Measurements from ENCODE around the gene UGT1A10.
"Not testable (repeated sequence)": the region's sequence is repeated elsewhere in the genome, so short reads cannot be mapped to it uniquely, and the experiment has no call there.

Gene UGT1A10

DNA sequence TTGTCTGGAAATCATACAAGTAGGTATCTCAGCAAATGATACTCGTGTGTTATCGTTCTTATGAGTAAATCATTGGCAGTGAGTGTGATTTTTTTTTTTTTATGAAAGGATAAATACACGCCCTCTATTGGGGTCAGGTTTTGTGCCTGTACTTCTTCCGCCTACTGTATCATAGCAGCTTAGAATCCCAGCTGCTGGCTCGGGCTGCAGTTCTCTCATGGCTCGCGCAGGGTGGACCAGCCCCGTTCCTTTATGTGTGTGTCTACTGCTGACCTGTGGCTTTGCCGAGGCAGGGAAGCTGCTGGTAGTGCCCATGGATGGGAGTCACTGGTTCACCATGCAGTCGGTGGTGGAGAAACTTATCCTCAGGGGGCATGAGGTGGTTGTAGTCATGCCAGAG, at the start of gene UGT1A10:
UGT1A10 (plus strand) TSS at position 143 of the 400 bp plus-strand sequence; CDS start at position 218, 75 bp downstream.
- not testable (repeated sequence) for DNase-seq (ENCODE audit: low spot score)

DNA sequence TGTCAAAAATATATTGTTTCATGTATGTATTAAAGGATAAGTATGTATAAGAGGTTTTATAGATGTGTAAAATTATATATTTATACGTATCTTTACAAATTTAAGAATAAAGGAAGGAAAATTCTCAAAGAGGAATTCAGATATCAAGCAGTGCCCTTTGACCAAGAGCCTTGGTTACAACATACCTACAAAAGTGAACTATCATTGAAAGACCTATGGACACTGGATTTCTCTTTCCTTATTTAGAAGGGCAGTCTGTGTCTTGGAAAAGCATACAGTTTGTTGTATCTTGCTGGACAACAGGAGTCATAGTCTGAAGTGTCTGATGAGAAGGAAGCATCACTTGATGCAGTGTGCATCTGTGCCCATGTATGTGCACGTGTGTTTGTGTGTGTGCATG, 47.8 kb upstream of the UGT1A10 start:
- no peak for DNase-seq (ENCODE audit: low spot score)

DNA sequence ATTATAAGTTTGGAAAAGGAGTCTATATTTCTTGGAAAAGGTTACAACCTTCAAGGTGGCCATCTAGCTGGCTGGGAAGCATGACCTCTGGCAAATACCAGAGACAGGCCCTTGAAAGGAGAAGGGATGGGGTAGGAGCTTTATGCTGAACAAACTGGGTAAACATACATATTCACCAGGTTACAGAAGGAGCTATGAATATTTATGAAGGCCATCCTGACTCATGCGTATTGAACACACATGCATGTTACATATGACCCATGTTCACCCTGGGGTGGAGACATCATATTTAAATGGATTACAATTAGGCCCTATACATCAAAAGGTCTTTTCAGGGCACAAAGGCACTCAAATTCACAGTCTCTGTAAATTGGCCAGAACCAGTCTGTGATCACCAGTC, 43.5 kb upstream of the UGT1A10 start:
- DNase-seq (ENCODE audit: low spot score): not testable (repeated sequence)

DNA sequence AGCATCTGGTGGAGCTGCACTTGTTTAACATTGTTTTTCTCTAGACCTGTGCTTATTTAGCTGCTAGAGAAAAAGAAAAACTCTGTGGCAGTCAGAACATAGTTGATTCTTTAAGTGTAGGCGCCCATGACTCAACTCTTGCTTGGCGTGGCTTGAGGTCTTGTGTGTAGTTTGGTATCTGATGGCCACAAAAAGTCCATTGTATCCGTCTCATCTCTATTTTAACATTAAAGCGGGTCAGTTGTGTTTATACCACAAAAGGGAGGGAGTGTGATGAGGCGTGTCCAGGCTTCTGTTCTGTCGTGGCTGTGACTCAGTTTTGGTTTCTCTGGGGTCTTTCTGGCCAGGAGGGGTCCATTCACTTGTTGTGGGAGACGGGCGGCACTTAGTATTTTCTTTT, 43.0 kb upstream of the UGT1A10 start:
- no peak for DNase-seq (ENCODE audit: low spot score)

DNA sequence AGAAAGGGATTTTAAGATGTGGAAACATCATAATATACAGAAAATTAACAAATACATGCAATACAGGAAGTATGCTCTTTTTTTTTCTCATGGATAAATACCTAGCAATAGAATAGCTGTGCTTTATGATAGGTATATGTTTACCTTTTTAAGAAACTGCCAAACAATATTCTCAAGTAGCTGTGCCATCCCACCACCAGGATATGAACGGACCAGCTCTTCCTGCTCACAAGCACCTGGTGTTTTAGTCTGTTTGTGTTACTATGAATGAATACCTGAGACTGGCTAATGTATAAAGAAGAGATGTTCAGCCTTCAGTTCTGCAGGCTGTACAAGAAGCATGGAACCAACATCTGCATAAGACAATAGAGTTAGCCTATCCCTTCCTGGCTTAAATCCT, 38.7 kb upstream of the UGT1A10 start:
- DNase-seq (ENCODE audit: low spot score): no peak

DNA sequence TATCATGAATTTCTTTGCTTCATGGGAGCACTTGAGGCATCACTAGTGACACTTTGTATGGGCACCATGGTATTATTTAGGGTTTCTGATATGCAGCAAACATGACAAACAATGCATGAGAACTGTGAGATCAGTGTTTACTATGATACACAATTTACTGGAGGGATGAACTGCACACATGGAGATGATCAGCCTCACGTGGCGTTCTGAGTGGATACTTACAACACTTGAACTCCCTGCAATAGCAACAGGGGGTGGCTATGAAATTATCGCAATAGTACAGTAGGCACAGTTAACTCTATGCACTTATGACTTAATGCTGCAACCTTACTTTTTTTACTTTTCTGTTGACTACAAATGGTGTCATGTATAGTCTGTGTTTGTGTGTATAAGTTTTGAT, 37.3 kb upstream of the UGT1A10 start:
- no peak for DNase-seq (ENCODE audit: low spot score)

DNA sequence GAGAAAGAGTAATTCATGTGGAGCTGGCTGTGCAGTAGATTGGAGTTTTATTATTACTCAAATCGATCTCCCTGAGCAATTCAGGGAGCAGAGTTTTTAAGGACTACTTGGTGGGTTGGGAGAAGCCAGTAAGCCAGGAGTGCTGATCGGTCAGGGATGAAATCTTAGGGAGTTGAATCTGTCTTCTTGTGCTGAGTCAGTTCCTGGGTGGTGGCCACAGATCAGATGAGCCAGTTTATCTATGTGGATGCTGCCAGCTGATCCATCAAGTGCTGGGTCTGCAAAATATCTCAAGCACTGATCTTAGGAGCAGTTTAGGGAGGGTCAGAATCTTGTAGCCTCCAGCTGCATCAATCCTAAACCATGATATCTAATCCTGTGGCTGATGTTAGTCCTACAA, 35.9 kb upstream of the UGT1A10 start:
- DNase-seq (ENCODE audit: low spot score): no peak

DNA sequence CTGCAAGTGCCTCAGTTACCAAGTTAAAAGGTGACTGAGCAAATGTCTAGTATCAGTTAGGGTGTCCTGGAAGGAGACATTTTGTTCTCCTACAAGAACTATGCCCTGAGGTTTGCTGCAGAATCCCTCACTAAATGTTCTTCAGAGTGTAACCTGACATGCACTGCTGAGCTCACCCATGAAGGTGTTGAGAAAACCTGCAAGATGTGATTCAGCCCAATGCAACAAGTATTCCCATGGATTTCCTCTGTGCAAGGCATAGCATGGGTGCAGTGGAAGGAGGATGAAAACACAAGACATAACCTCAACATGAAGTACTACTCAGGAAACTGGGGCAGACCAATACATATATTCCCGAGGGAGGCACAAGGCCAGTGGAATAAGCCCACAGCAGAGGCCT, 34.2 kb upstream of the UGT1A10 start:
- DNase-seq (ENCODE audit: low spot score): no peak

DNA sequence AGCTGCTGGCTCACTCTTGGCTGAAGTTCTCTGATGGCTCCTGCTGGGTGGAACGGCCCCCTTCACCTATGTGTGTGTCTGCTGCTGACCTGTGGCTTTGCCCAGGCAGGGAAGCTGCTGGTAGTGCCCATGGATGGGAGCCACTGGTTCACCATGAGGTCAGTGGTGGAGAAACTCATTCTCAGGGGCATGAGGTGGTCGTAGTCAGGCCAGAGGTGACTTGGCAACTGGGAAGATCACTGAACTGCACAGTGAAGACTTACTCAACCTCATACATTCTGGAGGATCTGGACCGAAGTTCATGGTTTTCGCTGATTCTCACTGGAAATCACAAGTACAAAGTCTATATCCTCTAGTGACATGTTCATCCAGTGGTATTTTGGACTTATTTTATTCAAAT, 32.7 kb upstream of the UGT1A10 start:
- DNase-seq (ENCODE audit: low spot score): no peak

DNA sequence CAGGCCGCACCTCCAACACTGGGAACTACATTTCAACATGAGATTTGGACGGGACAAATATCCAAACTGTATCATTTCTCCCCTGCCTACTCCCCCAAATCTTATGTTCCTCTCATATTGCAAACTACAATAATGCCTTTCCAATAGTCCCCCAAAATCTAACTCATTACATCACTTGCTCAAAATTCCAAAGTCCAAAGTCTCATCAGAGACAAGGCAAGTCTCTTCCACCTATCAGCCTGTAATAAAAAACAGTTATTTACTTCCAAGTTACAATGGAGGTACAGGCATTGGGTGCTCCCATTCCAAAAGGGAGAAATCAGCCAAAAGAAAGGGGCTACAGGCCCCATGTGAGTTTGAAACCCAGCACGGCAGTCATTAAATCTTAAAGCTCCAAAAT, 31.4 kb upstream of the UGT1A10 start:
- no peak for DNase-seq (ENCODE audit: low spot score)

DNA sequence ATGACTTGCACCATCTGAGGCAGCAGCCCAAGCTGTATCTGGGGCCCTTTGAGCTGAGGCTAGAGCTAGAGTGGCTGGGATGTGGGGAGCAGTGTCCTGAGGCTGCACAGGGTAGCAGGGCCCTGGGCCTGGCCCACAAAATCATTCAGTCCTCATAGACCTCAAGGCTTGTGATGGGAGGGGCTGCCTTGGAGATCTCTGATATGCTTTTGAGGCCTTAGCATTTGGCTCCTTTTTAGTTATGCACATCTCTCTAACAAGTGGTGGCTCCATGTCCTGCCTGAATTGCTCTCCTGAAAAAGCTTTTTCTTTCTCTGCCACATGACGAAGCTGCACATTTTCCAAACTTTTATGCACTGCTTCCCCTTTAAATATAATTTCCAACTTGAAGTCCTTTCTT, 30.6 kb upstream of the UGT1A10 start:
- DNase-seq (ENCODE audit: low spot score): no peak

DNA sequence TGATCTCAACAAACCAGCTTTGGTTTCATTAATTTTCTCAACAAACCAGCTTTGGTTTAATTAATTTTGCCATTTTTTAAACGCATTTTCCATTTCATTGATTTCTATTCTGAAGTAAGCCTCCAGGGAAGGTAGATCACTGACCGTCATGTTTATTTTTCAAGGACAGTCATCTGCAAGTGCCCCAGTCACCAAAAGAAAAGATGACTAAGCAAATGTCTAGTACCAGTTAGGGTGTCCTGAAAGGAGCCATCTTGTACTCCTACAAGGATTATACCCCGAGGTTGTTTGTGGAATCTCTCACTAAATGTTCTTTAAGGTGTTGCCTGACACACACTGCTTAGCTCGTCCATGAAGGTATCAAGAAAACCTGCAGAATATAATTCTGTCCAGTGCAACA, 25.0 kb upstream of the UGT1A10 start:
- DNase-seq (ENCODE audit: low spot score): no peak

DNA sequence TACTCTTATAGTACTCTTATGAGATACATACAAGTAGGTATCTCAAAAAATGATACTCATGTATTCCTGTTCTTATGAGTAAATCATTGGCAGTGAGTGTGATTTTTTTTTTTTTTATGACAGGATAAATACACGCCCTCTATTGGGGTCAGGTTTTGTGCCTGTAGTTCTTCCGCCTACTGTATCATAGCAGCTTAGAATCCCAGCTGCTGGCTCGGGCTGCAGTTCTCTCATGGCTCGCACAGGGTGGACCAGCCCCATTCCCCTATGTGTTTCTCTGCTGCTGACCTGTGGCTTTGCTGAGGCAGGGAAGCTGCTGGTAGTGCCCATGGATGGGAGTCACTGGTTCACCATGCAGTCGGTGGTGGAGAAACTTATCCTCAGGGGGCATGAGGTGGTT, 18.8 kb upstream of the UGT1A10 start, which contains the start of gene UGT1A8:
UGT1A8 (plus strand) TSS at position 158 of the 400 bp plus-strand sequence; CDS start at position 233, 75 bp downstream.
- not testable (repeated sequence) for DNase-seq (ENCODE audit: low spot score)

DNA sequence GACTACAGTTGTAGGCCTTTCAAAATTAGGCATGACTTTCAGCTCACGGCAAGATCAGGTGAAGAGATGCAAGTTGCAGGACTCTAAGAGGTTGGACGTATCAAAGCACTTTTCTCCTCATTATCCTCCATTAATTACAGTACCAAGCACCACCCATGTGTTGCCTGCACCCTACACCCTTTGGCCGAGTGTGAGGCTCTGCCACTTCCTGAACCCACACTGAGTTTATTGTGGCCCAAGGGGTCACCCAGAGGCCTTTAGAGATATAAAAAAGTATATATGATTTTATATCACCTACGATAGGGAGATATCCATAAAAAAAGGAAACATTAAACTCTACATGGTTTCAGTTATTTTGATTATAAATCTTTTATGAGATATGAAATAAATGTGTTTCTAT, 16.0 kb upstream of the UGT1A10 start:
- no peak for DNase-seq (ENCODE audit: low spot score)

DNA sequence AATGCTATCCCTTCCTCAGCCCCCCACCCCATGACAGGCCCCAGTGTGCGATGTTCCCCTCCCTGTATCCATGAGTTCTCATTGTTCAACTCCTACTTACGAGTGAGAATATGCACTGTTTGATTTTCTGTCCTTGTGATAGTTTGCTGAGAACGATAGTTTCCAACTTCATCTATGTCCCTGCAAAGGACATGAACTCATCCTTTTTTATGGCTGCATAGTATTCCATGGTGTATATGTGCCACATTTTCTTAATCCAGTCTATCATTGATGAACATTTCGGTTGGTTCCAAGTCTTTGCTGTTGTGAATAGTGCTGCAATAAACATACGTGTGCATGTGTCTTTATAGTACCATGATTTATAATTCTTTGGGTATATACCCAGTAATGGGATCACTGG, 14.4 kb upstream of the UGT1A10 start:
- not testable (repeated sequence) for DNase-seq (ENCODE audit: low spot score)

DNA sequence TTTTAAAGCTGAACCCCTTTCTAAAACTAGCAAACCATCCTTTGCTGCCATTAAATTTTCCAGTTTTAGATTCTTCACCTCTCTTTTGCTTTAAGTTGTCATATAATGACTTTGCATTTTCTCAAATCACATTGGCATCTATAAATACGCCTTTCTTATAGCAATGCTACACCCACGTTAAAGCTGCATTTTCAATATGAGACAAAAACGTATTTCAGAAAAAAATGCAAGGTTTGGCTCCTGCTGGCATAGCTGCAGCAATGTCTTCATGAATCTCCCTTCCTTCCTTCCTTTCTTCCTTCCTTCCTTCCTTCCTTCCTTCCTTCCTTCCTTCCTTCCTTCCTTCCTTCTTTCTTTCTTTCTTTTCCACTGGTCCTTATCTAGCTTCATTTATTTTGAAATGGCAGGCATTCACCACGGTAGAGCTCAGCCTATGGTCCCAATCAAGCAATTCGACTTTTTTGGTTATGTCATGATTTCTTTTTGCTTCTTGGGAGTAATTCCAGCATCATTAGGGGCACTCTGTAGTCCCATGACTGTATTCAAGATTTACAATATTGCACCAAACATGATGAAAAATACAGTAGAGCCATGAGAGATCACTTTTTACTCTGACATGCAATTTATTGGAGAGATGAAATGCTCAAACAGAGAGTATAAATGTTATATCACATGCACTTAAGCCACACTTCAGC, 8.8 kb upstream of the UGT1A10 start:
- DNase-seq (ENCODE audit: low spot score): no peak

DNA sequence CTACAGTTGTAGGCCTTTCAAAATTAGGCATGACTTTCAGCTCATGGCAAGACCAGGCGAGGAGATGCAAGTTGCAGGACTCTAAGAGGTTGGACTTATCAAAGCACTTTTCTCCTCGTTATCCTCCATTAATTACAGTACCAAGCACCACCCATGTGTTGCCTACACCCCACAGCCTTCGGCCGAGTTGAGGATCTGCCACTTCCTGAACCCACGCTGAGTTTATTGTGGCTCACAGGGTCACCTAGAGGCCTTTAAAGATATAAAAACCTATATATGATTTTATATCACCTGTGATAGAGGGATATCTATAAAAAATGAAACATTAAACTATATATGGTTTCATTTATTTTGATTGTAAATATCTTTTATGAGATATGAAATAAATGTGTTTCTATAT, 2.6 kb downstream of the UGT1A10 start:
- no peak for DNase-seq (ENCODE audit: low spot score)

DNA sequence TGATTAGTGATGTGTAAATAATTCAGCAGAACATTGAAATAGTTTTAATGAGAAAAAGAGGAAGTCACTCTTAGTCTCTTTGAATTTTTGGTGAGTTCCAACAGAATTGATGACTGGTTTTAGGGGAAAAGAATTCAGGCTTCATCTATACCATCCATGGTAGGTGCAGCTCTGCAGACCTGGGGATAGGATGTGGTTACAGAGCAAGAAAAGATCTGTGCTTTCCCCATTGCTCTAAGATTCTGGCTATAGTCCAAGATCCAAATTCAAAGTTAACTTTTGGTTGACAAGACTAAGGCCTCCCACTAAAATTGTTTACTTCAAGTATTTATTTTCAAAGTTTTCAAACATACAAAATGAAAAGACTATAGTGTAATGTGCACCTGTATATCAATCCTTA, 3.6 kb downstream of the UGT1A10 start:
- no peak for DNase-seq (ENCODE audit: low spot score)

DNA sequence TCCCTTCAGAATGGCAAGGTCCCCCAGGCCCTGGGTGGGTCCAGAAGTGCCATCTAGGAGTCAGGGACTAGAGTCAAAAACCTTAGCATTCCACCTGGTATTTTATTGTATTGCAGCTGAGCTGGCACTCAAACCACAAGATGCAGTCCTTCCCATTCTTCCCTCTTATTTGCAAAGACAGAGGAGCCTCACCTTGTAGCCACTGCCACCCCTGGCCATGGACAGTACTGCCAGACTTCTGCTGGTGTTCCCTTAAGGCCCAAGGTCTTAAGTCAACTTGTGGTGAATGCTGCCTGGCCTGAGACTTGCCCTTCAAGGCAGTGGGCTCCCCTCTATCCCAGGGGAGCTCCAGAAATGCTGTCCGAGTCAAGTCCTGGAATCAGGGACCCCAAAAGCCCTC, 6.9 kb downstream of the UGT1A10 start:
- DNase-seq (ENCODE audit: low spot score): no peak

DNA sequence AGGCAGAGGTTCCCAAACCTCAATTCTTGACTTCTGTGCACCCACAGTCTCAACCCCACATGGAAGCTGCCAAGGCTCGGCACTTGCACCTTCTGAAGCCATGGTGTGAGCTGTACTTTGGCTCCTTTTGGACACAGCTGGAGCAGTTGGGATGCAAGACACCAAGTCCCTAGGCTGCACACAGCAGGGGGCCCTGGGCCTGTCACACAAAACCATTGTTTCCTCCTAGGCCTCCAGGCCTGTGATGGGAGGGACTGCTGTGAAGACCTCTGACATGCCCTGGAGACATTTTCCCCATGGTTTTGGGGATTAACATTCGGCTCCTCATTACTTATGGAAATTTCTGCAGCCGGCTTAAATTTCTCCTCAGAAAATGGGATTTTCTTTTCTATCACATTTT, 9.8 kb downstream of the UGT1A10 start:
- not testable (repeated sequence) for DNase-seq (ENCODE audit: low spot score)

DNA sequence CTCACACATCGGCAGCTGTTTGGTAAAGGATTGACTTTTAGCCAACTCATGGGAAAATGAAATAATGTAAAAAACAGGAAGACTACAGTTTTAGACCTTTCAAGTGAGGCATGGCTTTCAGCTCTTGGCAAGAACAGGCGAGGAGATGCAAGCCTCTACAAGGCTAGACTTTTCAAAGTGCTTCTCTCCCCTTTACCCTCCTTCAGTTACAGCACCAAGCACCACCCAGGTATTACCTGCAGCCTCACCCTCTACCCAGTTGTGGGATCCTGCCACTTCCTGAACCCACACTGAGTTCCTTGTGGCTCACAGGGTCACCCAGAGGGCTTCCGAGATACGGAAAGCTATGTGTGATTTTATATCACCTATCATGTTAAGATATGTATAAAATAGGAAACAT, 14.7 kb downstream of the UGT1A10 start:
- DNase-seq (ENCODE audit: low spot score): no peak

DNA sequence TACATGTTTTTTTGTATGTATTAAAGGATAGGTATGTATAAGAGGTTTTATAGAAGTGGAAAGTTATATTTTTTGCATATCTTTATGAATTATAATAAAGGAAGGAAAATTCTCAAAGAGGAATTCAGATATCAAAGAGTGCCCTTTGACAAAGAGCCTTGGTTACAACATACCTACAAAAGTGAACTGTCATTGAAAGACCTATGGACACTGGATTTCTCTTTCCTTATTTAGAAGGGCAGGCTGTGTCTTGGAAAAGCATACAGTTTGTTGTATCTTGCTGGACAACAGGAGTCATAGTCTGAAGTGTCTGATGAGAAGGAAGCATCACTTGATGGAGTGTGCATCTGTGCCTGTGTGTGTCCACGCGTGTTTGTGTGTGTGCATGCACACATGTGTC, 15.2 kb downstream of the UGT1A10 start:
- no peak for DNase-seq (ENCODE audit: low spot score)

DNA sequence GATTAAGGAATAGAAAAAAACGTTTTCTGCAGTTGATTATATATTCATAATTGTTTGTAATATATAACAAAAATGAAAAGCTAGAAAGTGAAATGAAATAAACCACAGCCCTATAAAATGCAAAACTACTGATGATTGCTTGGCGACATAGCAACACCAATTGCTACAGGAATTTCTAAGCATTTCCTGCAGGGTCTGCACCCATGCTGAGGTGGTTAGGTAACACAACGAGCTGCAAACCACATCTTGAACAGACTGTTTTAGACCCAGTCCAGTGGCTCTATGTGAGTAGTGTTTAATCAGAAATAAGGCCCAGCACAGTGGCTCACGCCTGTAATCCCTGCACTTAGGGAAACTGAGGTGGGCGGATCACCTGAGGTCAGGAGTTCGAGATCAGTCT, 18.3 kb downstream of the UGT1A10 start:
- peak; percentile 3 for DNase-seq (ENCODE audit: low spot score)

DNA sequence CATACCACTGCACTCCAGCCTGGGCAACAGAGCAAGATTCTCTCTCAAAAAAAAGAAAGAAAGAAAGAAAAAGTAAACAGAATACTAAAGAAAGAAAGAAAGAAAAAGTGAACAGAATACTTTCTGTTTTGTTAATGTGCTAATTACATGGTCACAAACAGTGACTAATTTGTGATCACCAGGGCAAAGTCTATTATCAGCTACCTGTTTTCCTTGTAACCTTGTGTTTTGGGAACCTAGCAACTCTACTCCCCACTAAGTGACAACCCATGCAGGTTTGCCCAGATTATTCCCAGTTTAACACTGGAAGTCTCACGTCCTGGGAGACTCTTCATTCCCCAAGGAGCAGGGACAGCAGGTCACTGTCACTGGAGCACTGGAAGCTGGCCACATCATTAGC, 18.8 kb downstream of the UGT1A10 start:
- DNase-seq (ENCODE audit: low spot score): no peak

Data from activated CD4-positive, alpha-beta T cell treated with anti-CD3 and anti-CD28 coated beads, Interleukin-2, Interleukin-4, amounts not matched to agents 100 ng/mL and 50 ng/mL, durations not matched to agents 16 hours and 8 hours (primary cell).